HepG2 (cell line): ENCODE results near the gene PLK5. TPM values are rescaled to one million over a fixed set of nuclear protein-coding genes. Genes with fewer than 3 reads are reported as not detected.

ENCODE experiments used
- ATAC-seq: fragments of 200-7000 bp; cut with Tn5 transposase; 3 replicates; pipeline ENCODE4 v1.9.1; 2020; ENCODE audit warnings: mild to moderate bottlenecking, moderate library complexity
- BruUV-seq: library from RNA; stranded (reverse); fragments of 400-500 nt; replicated peaks from 2 replicates; lab custom pipeline; 2021; lab: Mats Ljungman, UMichigan
- CTCF ChIA-PET: fragments of 300-600 bp; formaldehyde crosslinking; extraction: SDS; loops from one replicate; lab custom pipeline; 2021; ENCODE audit warnings: low total read pairs, inconsistent platforms, low intra/inter-chr PET ratio; lab: Yijun Ruan, JAX
- POLR2A ChIA-PET: fragments of 350-600 bp; sonication (Branson Sonifier 250); formaldehyde crosslinking; loops from one replicate; lab custom pipeline; 2020; ENCODE audit warnings: antibody characterized with exemption, inconsistent platforms; lab: Yijun Ruan, JAX
- DNase-seq: peaks from one replicate; pipeline ENCODE4 v3.0.0-alpha.2; 2015; ENCODE audit warnings: low spot score
- FAIRE-seq: peaks from 3 replicates; lab custom pipeline; 2011; peaks lifted over from hg19 to GRCh38; lab: Jason Lieb, UNC
- H2AFZ ChIP-seq: one replicate; pipeline ENCODE4 v1.6.1; 2011; ENCODE audit warnings: low read length, inconsistent platforms
- H3K27ac ChIP-seq: fragments of 300-600 bp; 3 replicates; pipeline ENCODE4 v1.8.0; 2011; ENCODE audit warnings: mixed run types, mild to moderate bottlenecking, mixed read lengths, low read length, inconsistent platforms; ENCODE audit not compliant: insufficient read depth; ENCODE audit errors: extremely low read length
- H3K27me3 ChIP-seq, 2 experiments: fragments of 200-600 bp in 1 of 2; 2 replicates in 1 of 2; 3 replicates in 1 of 2; pipeline versions ENCODE4 v1.6.0 to v1.8.0; 2011; ENCODE audit warnings: low read length in 2 of 2, mild to moderate bottlenecking in 2 of 2, moderate library complexity in 2 of 2, inconsistent platforms in 1 of 2; ENCODE audit not compliant: insufficient read depth in 2 of 2, control insufficient read depth in 1 of 2
- H3K36me3 ChIP-seq, 2 experiments: fragments of 200-600 bp in 1 of 2; replicated peaks in 1 of 2; 2 replicates in 1 of 2; 3 replicates in 1 of 2; pipeline versions ENCODE4 v1.5.1 to v1.8.0; 2011; ENCODE audit warnings: low read length in 2 of 2, inconsistent platforms in 1 of 2; ENCODE audit not compliant: insufficient read depth in 2 of 2, control insufficient read depth in 1 of 2
- H3K4me1 ChIP-seq: 2 replicates; pipeline ENCODE4 v1.5.1; 2012; ENCODE audit warnings: low read length, inconsistent platforms; ENCODE audit not compliant: insufficient read depth
- H3K4me2 ChIP-seq: 2 replicates; pipeline ENCODE4 v1.6.0; 2011; ENCODE audit warnings: low read depth, low read length, inconsistent platforms
- H3K4me3 ChIP-seq, 3 experiments: fragments of 200-600 bp in 1 of 3; sonication (generic), shearing (Covaris generic) in 1 of 3; replicated peaks in 1 of 3; 2 replicates each; pipeline ENCODE4 v1.5.1; 2011 to 2016; ENCODE audit warnings: low read length in 3 of 3, inconsistent platforms in 2 of 3, low read depth in 2 of 3, mild to moderate bottlenecking in 2 of 3, control low read depth in 1 of 3, mixed read lengths in 1 of 3; ENCODE audit not compliant: insufficient read depth in 1 of 3
- H3K79me2 ChIP-seq: one replicate; pipeline ENCODE4 v1.6.1; 2011; ENCODE audit warnings: low read length, inconsistent platforms; ENCODE audit not compliant: insufficient read depth
- H3K9ac ChIP-seq: 2 replicates; pipeline ENCODE4 v1.6.0; 2011; ENCODE audit warnings: mild to moderate bottlenecking, low read depth, low read length, inconsistent platforms; ENCODE audit not compliant: insufficient read depth
- H3K9me3 ChIP-seq: 2 replicates; pipeline ENCODE4 v1.5.1; 2012; ENCODE audit warnings: mild to moderate bottlenecking, low read length
- H4K20me1 ChIP-seq: 2 replicates; pipeline ENCODE4 v1.6.0; 2011; ENCODE audit warnings: inconsistent platforms, mild to moderate bottlenecking, low read length, moderate library complexity; ENCODE audit not compliant: insufficient read depth
- DPF2 ChIP-seq: sonication (generic); formaldehyde crosslinking; IDR thresholded peaks from 2 replicates; pipeline ENCODE4 v1.4.0; 2020; ENCODE audit warnings: mild to moderate bottlenecking, low read depth, missing genetic modification reagents, borderline replicate concordance
- GTF2F1 ChIP-seq: fragments of 150-350 bp; IDR thresholded peaks from 2 replicates; pipeline ENCODE4 v1.6.1; 2014; ENCODE audit warnings: low read length
- JDP2 ChIP-seq: sonication (generic); formaldehyde crosslinking; IDR thresholded peaks from 2 replicates; pipeline ENCODE4 v1.8.1; 2022; ENCODE audit warnings: missing genetic modification reagents, borderline replicate concordance
- MIXL1 ChIP-seq: IDR thresholded peaks from 2 replicates; pipeline ENCODE4 v1.6.1; 2016
- PRDM15 ChIP-seq: sonication (generic); formaldehyde crosslinking; IDR thresholded peaks from 2 replicates; pipeline ENCODE4 v1.4.0; 2020; ENCODE audit warnings: missing genetic modification reagents
- RXRA ChIP-seq: sonication (generic); formaldehyde crosslinking; IDR thresholded peaks from 2 replicates; pipeline ENCODE4 v1.5.1; 2020; ENCODE audit warnings: missing genetic modification reagents
- SKIL ChIP-seq: sonication (generic); formaldehyde crosslinking; IDR thresholded peaks from 2 replicates; pipeline ENCODE4 v1.8.0; 2022; ENCODE audit warnings: missing genetic modification reagents, mild to moderate bottlenecking, moderate library complexity, borderline replicate concordance
- SMARCC2 ChIP-seq: fragments of 450-650 bp; IDR thresholded peaks from 2 replicates; pipeline ENCODE4 v1.6.1; 2017; ENCODE audit warnings: antibody characterized with exemption, mild to moderate bottlenecking
- SP140L ChIP-seq: sonication (generic); formaldehyde crosslinking; IDR thresholded peaks from 2 replicates; pipeline ENCODE4 v1.4.0; 2020; ENCODE audit warnings: missing genetic modification reagents, borderline replicate concordance
- ZNF687 ChIP-seq: sonication (generic); formaldehyde crosslinking; IDR thresholded peaks from 2 replicates; pipeline ENCODE4 v1.5.1; 2020; ENCODE audit warnings: mild to moderate bottlenecking, missing genetic modification reagents, moderate library complexity
- WGBS: methylation state at CpG from one replicate; pipeline ENCODE4 v1.1.6; 2017; ENCODE audit warnings: low lambda C conversion rate; 5-methylcytosine and 5-hydroxymethylcytosine counted together
- in situ Hi-C: cut with HindIII; loops from 2 replicates; pipeline ENCODE4 v1.10.0; 2017; ENCODE audit warnings: low pct_unique_long_range_greater_than_20kb; ENCODE audit not compliant: extremely low pct_ligation_motif_present
- intact Hi-C: fragments of 100-400 bp; cut with micrococcal nuclease; formaldehyde crosslinking; loops from one replicate; pipeline ENCODE4 v1.10.0; 2022; ENCODE audit not compliant: unreplicated experiment
- polyA plus RNA-seq, 8 experiments: library from polyadenylated mRNA; depleted of rRNA in 3 of 8; stranded (reverse) in 7 of 8; unstranded in 1 of 8; fragments of >200 nt; fragmentation: Illumina TruSeq in 4 of 8; extraction: Trizol in 4 of 8; gene quantifications; 2 replicates each; pipeline versions ENCODE4 v1.2.1 to v1.2.3, GENCODE V29; 2011 to 2016; ENCODE audit warnings: low read depth in 4 of 8, missing spikeins in 1 of 8, mixed read lengths in 1 of 8; ENCODE audit not compliant: insufficient read depth in 1 of 8
- total RNA-seq, 5 experiments: library from RNA; depleted of rRNA; stranded (reverse); fragments of >200 nt; fragmentation: Illumina TruSeq; extraction: Trizol; gene quantifications; 2 replicates each; pipeline ENCODE4 v1.2.3, GENCODE V29; 2016; ENCODE audit warnings: low read depth in 1 of 5

The PLK5 gene
- total and polyA plus RNA-seq, 2 of the 13 experiments (the other 11 are each of a cell fraction or from before 2014, with no cell fraction given) = not detected

DNA sequence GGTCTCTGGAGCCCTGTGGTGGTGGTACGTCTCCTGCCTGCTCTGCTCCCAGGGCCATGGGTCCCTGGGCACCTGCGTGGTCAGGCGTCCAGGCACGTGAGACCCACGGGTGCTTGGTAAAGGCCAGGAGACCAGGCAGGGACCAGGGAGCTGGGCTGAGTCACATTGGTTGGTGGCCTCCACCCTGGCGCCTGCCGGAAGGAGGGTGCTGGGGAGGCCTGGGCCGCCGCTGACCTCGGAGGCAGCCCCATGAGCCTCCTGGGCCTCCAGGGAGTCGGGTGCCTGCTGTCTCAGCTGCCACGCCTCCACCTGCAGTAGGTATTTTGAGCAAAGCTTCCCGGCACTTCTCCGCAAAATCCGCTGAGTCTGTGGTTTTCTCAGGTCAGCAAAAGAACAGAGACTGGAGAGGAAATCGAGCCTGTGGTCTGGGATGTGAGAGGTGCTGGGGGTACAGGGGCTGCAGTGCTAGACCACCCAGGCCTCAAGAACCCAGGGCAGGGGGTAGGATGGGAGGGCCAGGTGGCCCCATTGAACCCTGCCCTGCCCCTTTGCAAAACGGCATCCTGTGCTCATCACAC, 3.6 kb upstream of the PLK5 start (continued):
- TF ChIP-seq ZNF687 (CRISPR knock-in tag) = peak; percentile 43
- 0 out of 2 replicates have a peak, but pooled peaks have one; percentile 15 for TF ChIP-seq RXRA (CRISPR knock-in tag)
- no peak for TF ChIP-seq SMARCC2

GRCh38 chr19:1521636-1522035, 2.2 kb upstream of the PLK5 start:
- ATAC-seq (peak; percentile 23), DNase-seq (no peak), FAIRE-seq (no peak)
- no peaks in the 10 kb centered on the region for H3K79me2 ChIP-seq
- H3K4me3 ChIP-seq = no peak overlapping the region
- no peak overlapping the region for H3K4me2 ChIP-seq
- H3K4me1 ChIP-seq = peaks cover 20% of the 10 kb centered on the region
- H3K9ac ChIP-seq = no peak overlapping the region
- intact Hi-C loops = no loop called here
- in situ Hi-C loops = no loop called here
- ChIA-PET POLR2A (no interaction called here), CTCF (no interaction called here)
- no peak overlapping the region for H2AFZ ChIP-seq
- no TSS peak for BruUV-seq
- no peaks in the 10 kb centered on the region for H3K36me3 ChIP-seq
- H3K9me3 ChIP-seq = no peaks in the 10 kb centered on the region
- 50% methylated on average over 9 of the region's 14 CpGs for WGBS
- peaks cover 26 to 62% of the 10 kb centered on the region in 2 experiments for H3K27me3 ChIP-seq
- H3K27ac ChIP-seq = no peak overlapping the region
- H4K20me1 ChIP-seq = no peaks in the 10 kb centered on the region
- TF ChIP-seq JDP2 (no peak), GTF2F1 (no peak), SP140L (CRISPR knock-in tag) (no peak), SKIL (CRISPR knock-in tag) (no peak), MIXL1 (no peak), DPF2 (no peak), PRDM15 (CRISPR knock-in tag) (no peak)
